ENCODE data around the gene ITPA. TPM values are rescaled to one million over a fixed set of nuclear protein-coding genes. Genes with fewer than 3 reads are reported as not detected.
A peak's percentile ranks its signal among the peaks of the same experiment; 100 is the strongest.

ITPA gene
- total RNA-seq, 4 donors from 2014 or later = 58.3 to 81.3 (median 68.2) TPM

GRCh38 chr20:3239867-3240775 lies 30.8 kb downstream of the ITPA start:
- Histone ChIP-seq H3K27me3 (no peaks in the 10 kb centered on the region), H3K36me3 (no peaks in the 10 kb centered on the region), H3K4me1 (peaks cover 19 to 54% of the 10 kb centered on the region in 2 donors), H3K9me3 (no peaks in the 10 kb centered on the region), H3K4me3 (replicated peaks in 1 of 3) (peak overlapping the region in 2 of 3 donors; percentile 80 to 91), H3K27ac (peak overlapping the region; percentile 11 to 81 (median 54))
- TF ChIP-seq CTCF (IDR thresholded peaks at IDR 0.05) (no peak), POLR2A (IDR thresholded peaks at IDR 0.05) (no peak)
- intact Hi-C loops (cut with DNase I) = no loop called here
- WGBS, 2 donors = 17 to 30% methylated on average over 19 to 50 of the region's 54 CpGs
- DNase-seq = no peak

GRCh38 chr20:3240776-3241363 lies 31.6 kb downstream of the ITPA start:
- intact Hi-C loops (cut with DNase I) = no loop called here
- TF ChIP-seq POLR2A (IDR thresholded peaks at IDR 0.05) = no peak
- Histone ChIP-seq H3K27me3 (no peaks in the 10 kb centered on the region), H3K27ac (peak overlapping the region in 1 of 3 donors; percentile 81), H3K9me3 (no peaks in the 10 kb centered on the region), H3K4me3 (replicated peaks in 1 of 3) (peak overlapping the region in 1 of 3 donors; percentile 80), H3K4me1 (peaks cover 26 to 50% of the 10 kb centered on the region in 2 donors), H3K36me3 (no peaks in the 10 kb centered on the region)
- no peak for DNase-seq
- 92% methylated on average over 15 of the region's 15 CpGs for WGBS, 2 donors

GRCh38 chr20:3242172-3242692 lies 32.9 kb downstream of the ITPA start:
- H3K4me1 ChIP-seq = peaks cover 26 to 37% of the 10 kb centered on the region in 2 donors
- intact Hi-C loops (cut with DNase I) = no loop called here
- no peaks in the 10 kb centered on the region for H3K27me3 ChIP-seq
- no peaks in the 10 kb centered on the region for H3K36me3 ChIP-seq
- 73 to 79% methylated on average over 6 of the region's 6 CpGs for WGBS, 2 donors
- H3K27ac ChIP-seq = no peak overlapping the region
- no peak for DNase-seq
- TF ChIP-seq POLR2A (IDR thresholded peaks at IDR 0.05) (no peak), CTCF (IDR thresholded peaks at IDR 0.05) (no peak)
- H3K9me3 ChIP-seq = no peaks in the 10 kb centered on the region
- no peak overlapping the region for H3K4me3 ChIP-seq (replicated peaks in 1 of 3)

GRCh38 chr20:3243718-3244358 lies 34.5 kb downstream of the ITPA start:
- Histone ChIP-seq H3K27me3 (no peaks in the 10 kb centered on the region), H3K4me1 (peaks cover 24 to 32% of the 10 kb centered on the region in 2 donors), H3K27ac (peak overlapping the region in 2 of 3 donors; percentile 12 to 68), H3K36me3 (no peaks in the 10 kb centered on the region), H3K4me3 (replicated peaks in 1 of 3) (no peak overlapping the region), H3K9me3 (no peaks in the 10 kb centered on the region)
- intact Hi-C loops (cut with DNase I) = no loop called here
- no peak for DNase-seq
- no peak for TF ChIP-seq POLR2A (IDR thresholded peaks at IDR 0.05)
- TF ChIP-seq CTCF (IDR thresholded peaks at IDR 0.05) = no peak
- WGBS, 2 donors = 84 to 85% methylated on average over 11 of the region's 11 CpGs

- no peak for DNase-seq
- WGBS, 2 donors = 100% methylated on average over 1 of the region's 1 CpG; no CpG with 5 or more reads in 1 of the 2 donors
- Histone ChIP-seq H3K36me3 (no peaks in the 10 kb centered on the region), H3K4me1 (peaks cover 26 to 32% of the 10 kb centered on the region in 2 donors), H3K4me3 (replicated peaks in 1 of 3) (no peak overlapping the region), H3K27ac (peak overlapping the region; percentile 12 to 80 (median 68)), H3K27me3 (no peaks in the 10 kb centered on the region), H3K9me3 (no peaks in the 10 kb centered on the region)
- intact Hi-C loops (cut with DNase I) = no loop called here
- no peak for TF ChIP-seq CTCF (IDR thresholded peaks at IDR 0.05)
- TF ChIP-seq POLR2A (IDR thresholded peaks at IDR 0.05) = no peak
Observed at GRCh38 chr20:3244613-3245012, 35.3 kb downstream of the ITPA start.
